GM21825 (cell line): Measurements from ENCODE around the gene BCL2L11.
A peak's percentile ranks its signal among the peaks of the same experiment; 100 is the strongest.

ENCODE experiments used
- ATAC-seq: cut with Tn5 transposase; IDR thresholded peaks from one replicate; pipeline ENCODE4 v1.9.1; 2021; ENCODE audit warnings: mild to moderate bottlenecking, moderate library complexity; ENCODE audit not compliant: unreplicated experiment

BCL2L11 gene

DNA sequence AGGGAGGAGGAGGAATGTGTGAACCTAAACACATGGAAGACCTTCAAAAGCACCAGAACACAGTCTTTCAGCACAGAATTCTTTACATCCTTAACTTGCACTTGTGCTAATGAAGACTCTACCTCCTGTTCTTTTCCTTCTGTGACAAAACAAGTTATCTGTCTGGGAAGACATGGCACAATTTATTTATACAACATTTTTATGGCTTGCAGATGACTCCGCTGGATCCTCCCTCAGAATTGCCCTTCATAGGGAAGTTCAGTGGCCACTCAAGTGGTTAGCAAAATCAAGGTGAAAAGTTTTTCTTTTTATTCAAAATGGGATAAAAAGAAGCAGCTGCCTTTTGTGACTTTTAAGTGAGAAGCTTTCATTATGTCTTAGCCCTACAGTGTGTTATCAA is 21.4 kb downstream of the BCL2L11 start:
- no peak for ATAC-seq

DNA sequence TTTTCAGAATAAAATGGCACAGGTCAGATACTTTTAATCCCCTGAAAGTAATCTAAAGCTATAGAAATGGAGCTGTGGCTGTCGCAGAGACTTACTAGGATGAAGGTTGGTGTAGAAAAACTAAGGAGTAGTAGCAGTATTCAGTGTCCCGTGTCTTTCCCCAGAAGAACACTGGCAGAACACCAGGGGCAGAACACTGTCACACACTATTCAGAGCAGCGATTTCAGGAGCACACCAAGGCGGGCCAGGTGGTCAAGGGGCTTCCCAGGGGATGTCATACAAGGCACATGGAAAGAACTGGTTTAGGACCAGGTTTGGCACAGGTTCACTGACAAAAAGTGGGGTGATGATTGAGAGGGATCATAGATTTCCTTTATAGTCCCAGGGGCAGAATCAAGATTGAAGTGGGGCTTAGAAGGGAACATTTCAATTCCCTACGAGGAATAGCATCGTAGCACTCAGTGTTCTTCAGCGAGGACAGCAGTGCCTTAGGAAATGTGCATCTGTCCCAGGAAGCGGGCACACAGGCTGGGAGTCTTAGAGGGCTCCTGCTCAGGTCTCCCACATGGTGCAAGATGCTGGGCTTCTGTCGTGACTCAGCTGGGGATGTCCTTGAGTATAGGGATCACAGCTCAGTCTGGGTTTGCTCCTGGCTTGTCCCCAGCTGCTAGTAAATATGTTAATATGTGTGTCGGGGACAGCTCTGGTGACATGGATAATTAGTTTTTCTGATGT is 22.6 kb downstream of the BCL2L11 start:
- no peak for ATAC-seq

DNA sequence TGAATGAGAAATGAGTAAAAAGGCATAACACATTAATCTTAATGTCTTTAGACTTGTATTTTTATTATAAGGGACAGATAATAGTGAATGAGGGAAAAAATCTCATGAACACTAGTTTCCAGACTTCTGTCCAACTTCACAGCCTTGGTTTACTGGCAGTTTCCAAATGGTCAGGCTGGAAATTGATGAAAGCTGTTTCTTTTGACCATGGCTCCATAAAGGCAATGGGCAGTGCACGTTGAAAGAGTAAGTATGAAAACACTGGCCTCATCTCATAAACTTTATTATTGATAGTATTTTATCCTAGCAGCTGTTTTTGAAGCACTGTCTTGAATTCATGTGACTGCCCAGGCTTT is 23.1 kb downstream of the BCL2L11 start:
- ATAC-seq, result no peak

DNA sequence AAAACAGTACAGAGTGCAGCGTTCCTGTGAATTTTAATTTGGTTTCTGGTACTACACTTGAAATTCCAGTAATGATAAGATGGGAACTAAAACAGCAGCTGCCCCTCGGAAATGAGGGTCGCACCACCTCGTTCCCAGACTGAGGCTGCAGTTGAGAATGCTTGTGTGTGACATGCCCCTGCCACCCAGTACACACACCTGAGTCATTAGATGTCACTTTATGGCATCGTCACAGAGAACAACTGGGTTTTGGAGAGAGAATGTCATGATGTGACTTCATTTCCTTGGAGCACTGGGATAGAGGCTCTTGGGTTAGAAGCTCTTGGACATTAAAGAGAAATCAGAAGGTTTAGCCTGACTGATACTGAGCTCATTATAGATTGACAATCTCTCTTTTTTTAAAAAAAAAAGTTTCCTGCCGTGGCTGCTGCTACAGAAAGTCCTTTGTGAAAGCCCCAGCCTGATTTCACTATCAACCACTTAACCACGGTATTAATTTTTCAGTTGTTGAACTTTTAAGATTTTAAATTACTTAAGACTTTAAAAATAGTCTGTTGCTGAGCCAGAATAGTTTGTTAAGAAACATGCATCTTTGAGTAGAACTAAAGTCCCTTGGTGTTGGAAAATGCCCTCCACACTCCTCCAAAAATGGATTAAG is 24.5 kb downstream of the BCL2L11 start:
- no peak for ATAC-seq

DNA sequence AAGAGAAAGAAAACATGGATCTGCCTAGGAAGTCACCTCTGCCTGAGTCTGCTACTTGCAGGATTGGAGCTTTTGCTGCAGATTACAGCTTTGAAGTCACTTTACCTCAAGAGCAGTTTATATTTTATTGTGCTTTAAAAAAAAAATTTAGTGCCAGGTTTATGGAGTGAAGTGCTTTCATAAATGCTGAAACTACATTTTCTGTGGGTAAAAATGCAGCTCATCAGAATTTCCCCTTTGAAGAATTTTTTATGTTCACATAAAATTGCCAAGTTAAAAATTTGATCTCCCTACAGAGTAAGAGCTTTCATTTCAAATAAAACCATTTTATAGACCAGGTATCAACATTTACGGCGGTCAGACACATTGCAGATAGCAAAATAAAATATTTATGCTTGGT is 25.2 kb downstream of the BCL2L11 start:
- no peak for ATAC-seq

DNA sequence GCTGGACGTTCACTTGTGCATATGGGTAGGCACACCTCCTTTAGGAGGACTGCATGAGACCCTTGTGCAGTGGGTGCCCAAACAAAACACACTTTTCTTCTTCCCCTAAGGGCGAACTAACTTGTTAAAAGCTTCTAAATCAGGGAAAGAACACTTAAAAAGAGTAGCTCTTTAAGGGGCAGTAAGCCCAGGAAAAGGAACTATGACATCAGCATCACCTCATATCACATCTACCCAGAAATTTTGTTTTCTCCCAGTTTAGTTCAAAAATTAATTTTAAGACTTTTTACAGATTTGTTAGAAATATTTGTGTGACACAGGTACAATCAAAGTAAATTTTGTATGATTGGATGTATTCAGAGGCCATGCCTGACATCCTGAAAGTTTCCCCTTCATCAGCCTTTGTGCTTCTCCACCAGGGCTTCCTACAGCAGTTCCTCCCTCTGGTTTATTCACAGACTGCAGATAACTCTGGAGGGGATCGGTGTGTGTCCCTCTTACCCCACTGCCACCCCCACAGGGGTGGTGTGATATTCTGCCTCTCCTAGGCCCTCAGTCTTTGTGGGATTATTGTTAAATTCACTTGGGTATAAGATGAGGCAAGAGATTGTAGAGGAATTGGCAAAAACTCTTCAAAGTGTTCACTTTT is 27.6 kb downstream of the BCL2L11 start:
- ATAC-seq, result no peak

DNA sequence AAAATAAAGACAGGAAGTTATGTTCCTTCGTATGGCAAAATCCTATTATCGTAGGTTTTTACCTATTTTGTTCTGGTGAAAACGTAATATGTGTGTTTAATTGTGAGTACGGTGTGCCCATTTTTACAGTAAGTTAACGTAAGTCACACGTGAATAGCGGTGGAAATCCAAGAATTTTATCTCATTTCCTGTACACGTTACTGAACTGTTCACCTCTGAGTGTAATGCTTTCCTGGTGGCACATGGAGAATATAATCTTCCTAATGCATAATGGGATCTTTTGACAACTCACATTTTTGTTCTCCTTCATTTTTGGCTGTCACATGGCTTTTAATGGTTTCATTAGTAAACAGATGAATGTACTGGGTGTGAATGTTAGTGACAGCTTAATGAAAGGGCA is 28.2 kb downstream of the BCL2L11 start:
- no peak for ATAC-seq

DNA sequence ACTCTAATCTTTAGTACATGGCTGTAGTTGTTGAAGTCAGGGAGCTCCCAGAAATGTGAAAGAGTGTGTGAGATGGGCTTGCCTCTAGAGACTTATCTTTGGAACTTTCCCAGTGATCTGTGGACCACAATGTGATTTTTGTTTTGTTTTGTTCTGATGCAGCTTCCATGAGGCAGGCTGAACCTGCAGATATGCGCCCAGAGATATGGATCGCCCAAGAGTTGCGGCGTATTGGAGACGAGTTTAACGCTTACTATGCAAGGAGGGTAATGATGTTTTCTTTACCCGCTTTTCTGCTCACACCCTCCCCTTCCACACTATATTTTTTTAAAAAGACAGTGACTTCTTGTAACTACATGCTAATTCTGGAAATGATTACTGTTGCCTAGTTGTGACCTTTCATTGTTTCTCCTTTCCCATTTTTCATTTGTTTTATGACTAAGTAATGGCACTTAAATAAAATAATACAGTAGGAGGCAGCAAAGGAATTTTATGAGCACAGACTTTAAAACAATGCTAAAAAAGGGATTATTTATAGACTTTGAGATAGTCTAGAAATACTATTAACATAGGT is 29.3 kb downstream of the BCL2L11 start:
- ATAC-seq, result no peak

DNA sequence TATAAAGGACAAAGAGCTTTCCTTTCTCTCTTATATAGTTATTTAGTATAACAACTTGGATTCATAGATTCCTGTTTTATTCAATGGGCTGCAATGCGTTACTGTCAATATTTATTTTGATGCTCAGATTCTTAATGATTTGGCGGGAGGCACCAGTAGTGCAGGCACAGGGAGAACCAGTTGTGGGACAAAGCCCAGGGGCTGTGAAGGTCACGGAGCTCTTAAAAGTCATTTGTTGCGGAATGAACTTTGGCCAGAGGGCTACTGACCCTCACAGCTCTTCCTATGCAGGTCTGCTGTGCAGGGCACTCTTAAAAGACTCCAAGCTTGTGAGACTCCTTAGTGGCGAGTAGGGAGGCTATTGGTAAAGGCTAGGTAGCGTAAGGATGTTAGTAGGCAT is 34.0 kb downstream of the BCL2L11 start:
- no peak for ATAC-seq

DNA sequence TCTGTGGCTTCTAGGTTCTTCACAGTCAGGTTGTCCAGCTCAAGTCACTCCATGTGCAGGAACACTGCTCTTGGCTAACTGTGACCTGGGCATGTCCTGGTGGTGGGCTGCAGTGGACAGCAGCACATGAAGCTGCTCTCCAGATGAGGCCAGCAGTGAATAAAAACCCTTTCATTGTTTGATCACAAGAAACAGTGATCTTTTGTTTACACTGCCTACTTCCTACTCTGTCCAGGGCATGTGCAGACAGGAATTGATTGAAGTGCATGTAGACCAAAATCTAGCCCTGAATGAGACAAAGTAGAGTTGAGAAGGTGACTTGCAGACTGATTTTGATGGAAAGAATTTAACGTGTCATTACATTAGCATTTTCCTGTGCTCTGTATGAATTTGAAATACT is 34.9 kb downstream of the BCL2L11 start:
- no peak for ATAC-seq

DNA sequence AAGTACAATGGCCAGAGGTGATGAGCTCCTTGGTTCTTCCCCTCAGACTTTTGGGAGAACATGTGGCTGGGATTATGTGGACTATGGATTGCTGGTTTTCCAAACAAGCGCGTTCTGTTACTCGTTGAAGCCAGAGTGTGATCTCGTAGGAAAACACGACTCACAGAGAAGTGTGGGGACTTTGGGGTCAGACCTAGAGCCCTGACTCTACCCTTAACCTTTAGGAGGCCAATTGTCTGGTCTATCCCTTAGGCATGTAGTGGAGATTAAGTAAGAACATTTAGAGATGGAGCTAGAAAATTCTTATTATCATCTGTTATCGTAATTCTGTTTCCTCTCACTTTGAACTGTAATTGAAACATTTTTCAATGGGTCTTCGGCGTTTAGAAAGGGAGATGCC is 35.8 kb downstream of the BCL2L11 start:
- no peak for ATAC-seq

DNA sequence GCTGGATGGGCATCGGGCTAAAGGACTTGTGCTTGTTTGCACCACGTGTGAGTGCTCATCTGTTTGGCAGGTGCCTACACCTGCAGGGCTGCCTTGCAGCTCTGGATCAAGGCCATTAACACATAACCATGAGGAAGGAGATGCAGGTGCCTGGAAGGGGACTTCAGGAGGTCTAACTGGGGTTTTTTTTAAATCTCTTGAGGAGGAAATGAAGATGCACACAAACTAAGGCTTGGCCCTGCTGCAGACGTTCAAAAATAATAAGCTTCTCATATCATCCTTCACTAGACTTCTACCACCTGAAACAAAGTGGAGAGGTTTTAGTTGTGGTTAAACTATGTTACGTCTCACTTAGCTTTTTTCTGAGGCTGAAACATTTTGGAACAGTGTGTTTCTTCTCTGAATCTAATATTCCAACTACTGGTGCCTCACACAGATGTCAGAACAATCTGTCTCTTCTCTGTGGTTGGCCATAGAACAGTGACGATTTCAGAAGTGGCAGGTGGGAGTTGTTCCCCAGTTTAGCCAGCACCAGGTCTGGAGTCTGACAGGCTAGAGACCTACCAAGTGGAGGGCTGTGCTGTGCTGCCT is 36.5 kb downstream of the BCL2L11 start:
- peak; percentile 47 for ATAC-seq

DNA sequence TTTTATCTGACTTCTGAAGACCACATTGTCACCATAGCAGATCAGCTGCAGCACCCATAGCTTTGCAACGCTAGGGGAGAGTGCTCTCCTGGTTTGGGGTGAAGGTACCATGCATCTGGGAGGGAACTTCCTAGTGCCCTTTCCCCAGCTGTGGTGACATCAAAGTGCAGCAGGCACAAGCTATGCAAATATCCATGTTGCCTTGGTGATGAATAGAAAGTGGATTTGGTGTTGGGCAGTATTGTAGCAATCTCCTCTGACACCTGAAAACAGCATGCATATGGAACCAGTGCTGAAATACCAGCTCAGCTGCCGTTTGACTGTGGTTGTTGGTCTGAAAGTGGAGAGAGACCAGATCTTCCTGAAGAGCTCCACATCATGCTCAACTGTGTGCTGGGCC is 37.1 kb downstream of the BCL2L11 start:
- peak; percentile 67 for ATAC-seq

DNA sequence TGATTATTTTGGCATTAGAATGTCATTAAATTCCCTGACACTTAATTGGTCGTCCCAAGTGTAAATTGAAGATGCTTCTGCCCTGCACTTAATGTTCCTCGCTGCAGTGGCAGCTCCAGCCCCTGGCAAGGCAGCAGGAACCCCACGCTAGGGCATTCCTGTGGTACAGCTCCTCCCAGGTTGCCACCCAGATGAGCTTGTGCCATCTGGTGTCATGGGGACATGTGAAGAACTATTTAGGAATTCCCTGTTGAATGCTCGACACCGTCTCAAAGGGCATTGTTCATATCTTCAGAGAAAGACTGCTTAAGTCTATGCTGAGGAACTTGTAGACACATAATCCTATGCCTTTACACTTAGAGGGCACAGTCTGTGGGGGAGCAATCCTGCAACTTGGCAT is 38.9 kb downstream of the BCL2L11 start:
- ATAC-seq, result no peak

DNA sequence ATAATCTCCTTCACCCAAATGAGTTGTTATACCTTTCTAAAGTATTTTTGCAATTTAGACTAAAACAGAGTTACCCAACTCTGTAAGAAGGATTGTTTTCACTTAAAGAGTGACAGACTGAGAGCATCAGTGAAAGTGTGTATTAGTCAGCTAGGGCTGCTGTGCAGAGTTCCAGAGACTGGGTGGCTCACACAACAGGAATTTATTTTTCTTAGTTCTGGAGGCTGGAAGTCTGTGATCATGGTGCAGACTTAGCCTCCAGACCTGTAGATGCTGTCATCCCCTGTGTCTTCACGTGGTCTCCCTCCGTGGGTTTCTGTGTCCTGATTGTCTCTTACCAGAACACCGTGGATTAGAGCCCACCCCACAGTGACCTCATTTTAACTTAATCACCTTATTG is 40.0 kb downstream of the BCL2L11 start:
- ATAC-seq, result no peak

DNA sequence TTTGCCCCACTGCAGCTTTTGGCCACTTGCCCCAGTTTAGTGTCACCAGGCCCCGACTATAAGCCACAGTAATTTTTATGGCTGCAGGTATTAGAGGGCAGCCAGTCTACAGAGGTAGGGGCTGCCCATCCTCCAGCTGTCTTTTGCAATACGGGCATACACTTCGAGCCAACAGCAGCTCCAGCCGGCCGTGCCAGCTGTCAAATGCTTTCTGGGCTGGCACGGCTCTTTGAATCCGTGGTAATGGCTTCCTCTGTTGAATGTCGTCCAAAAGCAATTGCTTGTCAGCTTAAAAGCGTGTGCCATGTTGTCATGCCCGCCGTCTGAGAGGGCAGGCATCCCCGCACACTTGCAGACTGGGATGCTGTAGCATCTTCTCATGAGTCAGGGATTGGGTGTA is 41.3 kb downstream of the BCL2L11 start:
- no peak for ATAC-seq

DNA sequence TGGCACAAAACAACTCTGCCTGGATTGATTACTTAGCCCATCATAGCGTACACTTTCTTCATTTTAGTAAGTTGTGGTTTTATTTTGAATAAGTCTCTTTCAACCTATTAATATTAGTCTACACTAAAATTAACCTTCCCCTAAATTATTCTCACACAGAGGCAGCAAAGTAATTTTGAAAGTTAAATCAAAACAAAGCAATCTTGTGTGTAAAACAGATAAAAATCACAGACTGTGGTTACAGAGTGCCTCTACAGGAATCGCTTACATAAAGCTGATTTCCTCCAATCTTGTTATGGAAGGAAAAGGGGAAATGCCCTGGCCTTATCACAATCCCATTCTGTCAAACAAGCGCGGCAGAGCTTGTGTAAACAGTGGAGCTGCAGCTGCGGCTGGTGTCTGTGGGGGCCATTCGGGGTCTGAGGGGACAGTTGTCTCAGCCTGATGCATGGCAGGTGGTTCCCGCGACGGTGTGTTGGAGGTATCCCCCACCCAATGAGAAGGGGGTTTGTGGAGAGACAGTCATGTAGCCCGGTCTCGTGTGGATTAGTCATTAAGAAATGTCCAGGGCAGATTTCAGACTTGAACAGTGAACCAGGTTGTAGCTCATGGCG is 42.1 kb downstream of the BCL2L11 start:
- no peak for ATAC-seq

DNA sequence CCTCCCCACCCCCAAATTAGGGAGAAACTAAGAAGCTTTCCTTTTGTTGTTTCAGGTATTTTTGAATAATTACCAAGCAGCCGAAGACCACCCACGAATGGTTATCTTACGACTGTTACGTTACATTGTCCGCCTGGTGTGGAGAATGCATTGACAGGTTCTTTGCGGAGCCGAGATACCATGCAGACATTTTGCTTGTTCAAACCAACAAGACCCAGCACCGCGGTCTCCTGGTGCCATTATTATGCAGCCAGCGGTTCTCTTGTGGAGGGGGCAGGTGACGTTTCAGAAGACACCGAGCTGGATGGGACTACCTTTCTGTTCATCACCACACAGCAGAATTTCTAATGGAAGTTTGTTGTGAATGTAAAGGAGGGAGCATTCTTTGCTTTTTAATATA is 43.4 kb downstream of the BCL2L11 start:
- no peak for ATAC-seq

DNA sequence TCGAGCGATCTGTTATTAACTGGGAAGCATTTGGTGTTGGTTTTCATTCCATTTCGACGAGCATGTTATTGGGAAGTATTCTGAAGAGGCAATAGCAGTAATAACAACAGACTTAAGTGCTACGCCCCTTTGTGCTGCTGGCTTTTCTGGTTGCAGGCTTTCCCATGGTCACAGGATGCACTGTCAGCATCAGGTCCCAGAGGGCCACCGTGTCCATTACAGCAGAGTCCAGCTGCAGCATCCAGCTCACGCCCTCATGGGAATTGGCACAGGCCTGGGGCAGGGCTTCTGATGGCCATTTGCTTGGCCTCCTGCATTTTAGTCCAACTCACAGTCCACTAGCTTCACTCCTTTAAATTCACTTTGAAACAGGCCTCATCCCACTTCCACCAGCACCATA is 44.4 kb downstream of the BCL2L11 start:
- no peak for ATAC-seq

DNA sequence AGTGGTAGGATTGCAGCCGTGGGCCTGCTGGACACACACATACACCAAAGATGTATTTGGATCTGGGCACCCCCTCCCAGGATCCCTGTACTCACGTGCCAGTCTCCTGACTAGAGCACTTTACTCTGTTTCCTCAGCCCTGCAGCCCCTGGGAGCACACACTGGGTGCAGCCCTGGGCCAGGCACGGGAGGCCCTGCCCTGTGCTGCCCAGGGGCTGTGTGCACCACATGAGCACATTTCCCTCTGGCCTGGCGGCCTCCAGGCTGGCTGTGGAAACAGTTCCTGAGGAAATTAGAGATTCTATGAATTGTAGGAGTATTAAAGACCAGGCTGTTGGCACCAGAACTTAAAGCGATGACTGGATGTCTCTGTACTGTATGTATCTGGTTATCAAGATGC is 45.4 kb downstream of the BCL2L11 start:
- no peak for ATAC-seq
